GM12891 (cell line): ENCODE results near the gene ZGRF1.
"Not testable (repeated sequence)": the region's sequence is repeated elsewhere in the genome, so short reads cannot be mapped to it uniquely, and the experiment has no call there.

Experiments
- DNase-seq: peaks from one replicate; pipeline ENCODE4 v3.0.0; 2011; ENCODE audit warnings: low spot score; ENCODE audit not compliant: insufficient read length
- FAIRE-seq: peaks from 2 replicates; lab custom pipeline; 2011; peaks lifted over from hg19 to GRCh38; lab: Jason Lieb, UNC
- PAX5 ChIP-seq: IDR thresholded peaks from 2 replicates; pipeline ENCODE4 v1.6.1; 2011; ENCODE audit warnings: low read length, moderate library complexity, mild to moderate bottlenecking; ENCODE audit not compliant: insufficient read depth, severe bottlenecking
- POLR2A ChIP-seq: IDR thresholded peaks from 2 replicates; pipeline ENCODE4 v1.6.1; 2011; ENCODE audit warnings: low read depth, low read length, control low read depth
- POLR2AphosphoS5 ChIP-seq: IDR thresholded peaks from 2 replicates; pipeline ENCODE4 v1.6.1; 2011; ENCODE audit warnings: low read depth, low read length, control low read depth
- POU2F2 ChIP-seq: IDR thresholded peaks from 2 replicates; pipeline ENCODE4 v1.6.1; 2011; ENCODE audit warnings: low read depth, mild to moderate bottlenecking, control low read depth, low read length, moderate library complexity
- SPI1 ChIP-seq: IDR thresholded peaks from 2 replicates; pipeline ENCODE4 v1.6.1; 2011; ENCODE audit warnings: low read depth, low read length, control low read depth
- TAF1 ChIP-seq: IDR thresholded peaks from 2 replicates; pipeline ENCODE4 v1.6.1; 2011; ENCODE audit warnings: low read depth, low read length, control low read depth

Gene ZGRF1

DNA sequence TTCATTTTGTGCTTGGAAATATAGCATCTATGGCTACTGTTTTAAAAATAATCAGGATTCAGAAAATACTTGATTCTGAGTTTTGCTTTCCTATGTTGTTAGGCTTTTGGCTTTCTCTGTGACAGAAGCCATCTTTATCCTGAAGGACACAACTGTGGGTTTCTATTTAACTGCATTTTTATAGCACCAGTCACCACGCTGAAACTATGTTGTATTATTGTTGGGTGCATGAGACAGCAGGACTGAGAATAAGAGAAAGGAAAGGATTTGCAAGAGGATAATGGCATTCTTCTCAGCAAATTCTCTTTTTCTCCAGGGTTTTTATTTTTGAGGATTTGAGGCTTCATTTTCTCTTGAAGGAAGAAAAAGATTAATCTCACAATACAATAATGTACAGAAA lies 110.6 kb downstream of the ZGRF1 start:
- DNase-seq (no peak), FAIRE-seq (no peak)
- TF ChIP-seq SPI1 (no peak), POU2F2 (no peak), POLR2A (no peak), TAF1 (no peak), POLR2AphosphoS5 (no peak), PAX5 (no peak)

DNA sequence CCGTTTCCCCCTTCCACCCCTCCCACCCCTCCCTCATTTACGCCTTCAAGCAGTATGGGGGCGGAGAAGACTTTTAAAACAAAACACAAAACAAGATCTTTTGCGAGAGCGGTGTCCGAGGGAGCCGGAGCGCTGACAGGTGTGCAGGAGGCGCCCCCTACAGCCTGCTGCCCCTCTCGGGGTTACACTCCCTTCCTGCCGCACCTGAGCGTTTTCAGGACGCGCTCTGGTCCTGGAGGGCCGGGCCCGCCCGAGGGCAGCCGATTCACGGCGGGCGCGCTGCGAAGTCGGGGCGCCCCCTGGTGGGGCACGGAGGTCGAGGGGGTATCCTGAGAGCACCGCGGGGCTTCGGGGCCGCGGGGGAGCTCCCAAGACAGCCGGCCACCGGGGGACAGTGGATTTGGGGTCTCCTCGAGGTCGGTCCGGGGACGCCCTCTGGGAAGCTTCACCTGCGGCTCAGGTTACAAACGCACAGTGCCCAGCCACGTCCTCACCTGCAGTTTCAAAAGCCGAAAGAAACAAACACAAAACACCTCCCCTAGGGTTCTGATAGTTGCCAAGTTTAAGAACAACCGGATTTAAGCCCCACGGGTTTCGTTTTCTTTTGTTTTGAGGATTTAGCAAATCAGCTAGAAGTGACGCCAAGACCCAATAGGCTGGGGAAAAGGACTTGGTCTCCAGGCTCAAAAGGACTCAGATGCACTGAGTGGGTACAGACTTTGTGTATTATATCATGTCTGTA lies 112.8 kb downstream of the ZGRF1 start:
- TF ChIP-seq PAX5 (no peak), TAF1 (no peak), POLR2A (no peak), SPI1 (no peak), POLR2AphosphoS5 (no peak), POU2F2 (no peak)
- DNase-seq: peak; percentile 62
- FAIRE-seq: peak; percentile 97

DNA sequence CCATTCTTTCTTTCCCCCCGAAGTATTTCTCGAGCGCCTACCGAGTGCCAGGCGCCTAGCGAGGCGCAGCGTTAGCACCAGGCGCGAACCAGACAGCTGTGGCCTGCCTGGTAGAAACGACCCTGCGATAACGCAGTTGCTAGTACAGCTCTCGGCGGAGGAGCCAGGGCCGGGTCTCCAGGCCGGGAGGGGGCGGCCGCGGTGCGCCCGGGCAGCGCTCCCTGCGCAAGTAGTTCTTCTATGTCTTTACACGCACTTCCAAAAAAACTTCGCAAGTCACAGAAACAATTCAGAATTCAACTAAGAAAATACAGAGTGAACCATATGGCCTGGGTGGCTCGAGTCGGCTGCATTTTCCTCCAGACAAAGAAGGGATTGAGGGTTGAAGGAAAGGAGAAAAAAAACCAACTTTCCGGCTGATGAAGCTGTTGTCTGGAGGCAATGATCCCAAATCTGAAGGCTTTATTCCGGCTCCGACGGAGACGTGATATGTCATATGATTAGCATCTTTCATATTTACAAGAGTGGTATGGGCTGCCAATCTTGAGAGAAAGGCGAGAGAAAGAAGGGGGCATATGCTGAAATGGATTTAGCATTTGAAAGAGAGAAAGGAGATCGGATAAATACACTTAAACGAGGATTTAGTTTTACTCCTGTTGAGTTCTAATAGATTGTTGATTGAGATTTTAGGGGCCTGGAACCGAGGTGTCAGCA lies 113.5 kb downstream of the ZGRF1 start:
- DNase-seq: no peak
- peak; percentile 60 for FAIRE-seq
- TF ChIP-seq SPI1 (no peak), POLR2AphosphoS5 (no peak), POLR2A (no peak), PAX5 (no peak), POU2F2 (no peak), TAF1 (no peak)

DNA sequence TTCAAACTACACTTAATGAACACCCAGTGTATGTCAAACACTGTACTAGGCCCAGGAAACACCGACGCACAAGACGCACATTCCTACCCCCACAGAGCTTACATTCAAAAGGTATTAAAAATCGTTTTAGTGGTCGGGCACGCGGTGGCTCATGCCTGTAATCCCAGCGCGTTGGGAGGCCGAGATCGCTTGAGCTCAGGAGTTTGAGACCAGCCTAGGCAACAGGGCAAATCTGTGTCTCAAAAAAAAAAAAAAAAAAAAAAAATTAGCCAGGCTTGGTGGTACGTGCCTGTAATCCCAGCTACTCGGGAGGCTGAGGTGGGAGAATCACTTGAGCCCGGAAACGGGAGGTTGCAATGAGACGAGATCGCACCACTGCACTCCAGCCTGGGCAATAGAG lies 114.3 kb downstream of the ZGRF1 start:
- not testable (repeated sequence) for DNase-seq, FAIRE-seq

DNA sequence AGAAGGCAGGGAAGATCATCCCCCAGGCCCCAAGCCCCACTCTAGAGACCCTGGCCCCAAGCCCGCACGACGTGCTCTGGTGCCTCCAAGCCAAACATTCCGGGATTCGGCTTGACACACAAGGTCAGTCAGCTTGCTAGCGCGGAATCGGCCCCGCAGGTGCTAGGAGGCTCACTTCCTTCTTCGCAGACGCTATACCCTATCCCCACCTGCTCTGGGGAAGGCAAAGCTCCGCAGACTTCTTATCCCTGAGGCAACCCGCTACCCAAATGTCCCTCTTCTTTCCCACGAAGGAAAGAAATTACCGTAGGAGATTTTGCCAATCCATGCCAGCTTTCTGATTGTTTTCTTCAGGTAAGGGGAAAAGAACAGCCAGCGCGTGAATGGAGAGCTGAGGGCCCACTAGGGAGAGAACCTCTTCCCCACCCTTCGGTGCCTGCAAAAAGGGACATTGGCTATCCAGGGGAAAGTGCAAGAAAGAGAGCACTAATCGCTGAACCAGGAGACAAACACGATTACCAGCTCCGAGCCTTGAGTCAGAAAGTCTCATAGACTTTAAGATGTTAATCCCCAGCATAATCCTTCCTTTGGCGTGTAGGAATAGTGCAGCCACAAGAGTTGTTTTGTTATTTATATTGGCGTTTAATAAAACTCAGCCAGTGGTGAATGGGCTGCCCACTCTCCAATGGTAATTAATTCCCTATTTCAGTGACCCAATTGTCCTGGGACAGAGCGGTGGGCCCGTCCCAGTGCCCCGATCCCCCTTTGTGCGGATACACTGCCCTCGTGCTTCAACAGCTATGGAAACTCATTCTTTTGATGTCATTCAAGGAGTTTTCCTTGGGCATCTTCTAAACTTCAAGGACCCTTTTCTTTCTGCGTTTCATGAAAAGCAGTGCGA lies 115.3 kb downstream of the ZGRF1 start:
- DNase-seq: no peak
- no peak for TF ChIP-seq PAX5
- no peak for TF ChIP-seq POLR2AphosphoS5
- no peak for TF ChIP-seq POU2F2
- TF ChIP-seq SPI1: peak; percentile 81
- no peak for TF ChIP-seq TAF1
- no peak for TF ChIP-seq POLR2A
- no peak for FAIRE-seq

DNA sequence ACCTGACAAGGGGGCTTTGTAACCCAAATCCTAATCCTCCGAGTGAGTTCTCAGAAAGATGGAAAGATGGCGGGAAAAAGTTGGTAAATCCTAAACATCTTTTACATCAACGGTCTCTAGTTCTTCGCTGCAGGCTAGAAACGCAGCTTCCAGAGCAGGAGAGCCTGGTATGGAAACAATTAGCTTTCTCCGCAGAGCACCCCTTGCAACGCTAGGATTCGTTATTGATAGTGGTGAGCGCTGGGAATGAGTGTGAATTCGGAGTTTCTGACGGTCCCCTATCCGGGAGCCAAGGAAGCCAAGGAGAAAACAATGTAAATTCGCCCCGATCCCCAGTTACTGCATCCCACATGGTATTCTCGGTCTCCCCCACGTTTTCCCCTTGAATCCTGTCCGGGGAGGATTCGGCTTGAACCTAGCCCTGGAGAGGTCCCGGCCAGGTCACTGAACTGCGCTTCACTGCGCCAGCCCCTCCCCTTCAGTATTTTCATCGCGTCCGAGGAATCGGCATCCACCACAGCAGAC lies 116.0 kb downstream of the ZGRF1 start:
- TF ChIP-seq POLR2AphosphoS5 (no peak), TAF1 (no peak), POU2F2 (no peak), PAX5 (no peak), SPI1 (no peak), POLR2A (no peak)
- peak; percentile 78 for FAIRE-seq
- DNase-seq: no peak

DNA sequence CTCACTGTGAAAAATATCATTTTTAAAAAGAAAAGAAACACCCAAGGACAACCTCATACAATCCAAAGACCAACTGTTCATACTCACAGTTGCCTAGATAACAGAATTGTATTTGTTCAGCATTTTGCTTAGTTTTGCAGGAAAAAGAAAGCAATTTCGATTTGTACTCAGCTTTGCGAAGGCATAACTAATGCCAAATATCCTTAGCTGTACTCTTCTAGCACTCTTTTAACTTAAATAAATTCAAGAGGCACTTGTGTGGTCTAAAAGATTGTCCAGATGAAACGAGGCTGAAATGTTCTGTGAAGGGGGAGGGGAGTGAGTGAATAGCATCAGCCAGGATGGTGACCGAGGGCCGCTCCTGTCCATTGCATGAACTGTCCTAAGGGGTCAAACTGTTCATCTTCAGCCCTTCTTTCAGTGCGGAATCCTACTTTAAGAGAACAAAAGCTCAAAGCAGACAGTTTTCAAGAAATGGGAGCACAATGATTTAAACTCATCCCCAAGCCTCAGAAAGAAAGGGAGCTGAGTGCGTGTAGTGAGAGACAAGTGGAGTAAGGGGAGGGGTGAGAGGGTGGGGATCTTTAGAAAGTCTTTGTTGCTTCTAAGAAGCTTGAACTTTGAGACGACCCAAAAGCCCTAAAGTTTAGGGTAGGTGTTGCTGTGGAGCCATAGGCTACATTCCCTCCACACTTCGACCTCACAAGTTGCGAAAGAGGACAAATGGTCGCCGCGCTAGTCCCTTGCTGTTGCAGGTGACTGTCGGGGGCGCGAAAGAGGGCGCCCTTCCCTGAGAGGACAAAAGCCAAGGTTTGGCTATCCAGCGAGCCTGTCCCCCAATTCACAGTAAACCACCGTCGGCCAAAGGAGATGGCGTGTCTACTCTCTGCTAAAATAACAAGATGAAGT lies 116.8 kb downstream of the ZGRF1 start:
- TF ChIP-seq POU2F2: no peak
- no peak for TF ChIP-seq PAX5
- TF ChIP-seq POLR2A: no peak
- no peak for TF ChIP-seq POLR2AphosphoS5
- no peak for TF ChIP-seq SPI1
- no peak for TF ChIP-seq TAF1
- FAIRE-seq: no peak
- DNase-seq: no peak

DNA sequence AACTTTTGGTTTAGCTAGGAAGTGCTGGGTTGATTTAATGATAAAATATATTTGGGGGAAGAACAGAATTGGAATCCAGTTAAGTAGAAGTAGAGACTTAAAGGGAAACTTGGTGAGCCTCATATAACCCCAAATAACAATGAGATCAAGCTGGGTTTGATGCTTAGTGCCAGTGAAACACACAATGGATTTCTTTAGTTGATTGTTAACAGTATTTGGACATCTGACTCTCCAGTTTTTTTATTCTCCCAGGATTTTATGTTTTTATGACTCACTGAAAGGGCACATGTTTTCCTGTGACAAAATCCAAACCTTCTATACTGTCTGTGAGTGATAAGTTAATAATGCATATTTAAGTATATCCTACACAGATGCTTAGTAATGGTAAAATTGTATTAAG lies 118.0 kb downstream of the ZGRF1 start:
- no peak for FAIRE-seq
- TF ChIP-seq POLR2AphosphoS5: no peak
- TF ChIP-seq TAF1: no peak
- no peak for TF ChIP-seq POLR2A
- TF ChIP-seq POU2F2: no peak
- TF ChIP-seq PAX5: no peak
- TF ChIP-seq SPI1: no peak

DNA sequence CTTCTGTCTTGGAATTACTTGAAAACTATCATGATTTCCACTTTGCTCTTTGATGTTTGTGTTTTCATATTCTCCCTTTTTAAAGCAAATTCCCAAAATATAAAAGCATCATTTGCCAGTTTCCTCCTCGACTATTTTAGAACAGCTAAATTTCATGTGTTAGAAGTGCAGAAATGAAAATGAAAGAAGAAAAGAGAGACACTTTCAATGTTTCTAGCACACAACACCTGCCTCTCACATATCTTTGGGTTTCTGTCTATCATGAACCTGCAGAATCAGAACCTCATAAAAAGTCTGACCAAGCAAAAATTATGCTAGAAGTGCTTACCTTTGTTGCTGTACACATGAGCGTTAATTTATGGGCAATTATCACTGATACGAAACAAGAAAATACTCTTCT lies 118.8 kb downstream of the ZGRF1 start:
- DNase-seq: no peak
- TF ChIP-seq POU2F2: no peak
- no peak for TF ChIP-seq TAF1
- no peak for TF ChIP-seq POLR2AphosphoS5
- peak; percentile 77 for FAIRE-seq

More for the DNA sequence above, 118.0 kb downstream of the ZGRF1 start:
- no peak for DNase-seq
